Measurements from ENCODE around the gene GOT1.
A peak's percentile ranks its signal among the peaks of the same experiment; 100 is the strongest.

GOT1 gene

DNA sequence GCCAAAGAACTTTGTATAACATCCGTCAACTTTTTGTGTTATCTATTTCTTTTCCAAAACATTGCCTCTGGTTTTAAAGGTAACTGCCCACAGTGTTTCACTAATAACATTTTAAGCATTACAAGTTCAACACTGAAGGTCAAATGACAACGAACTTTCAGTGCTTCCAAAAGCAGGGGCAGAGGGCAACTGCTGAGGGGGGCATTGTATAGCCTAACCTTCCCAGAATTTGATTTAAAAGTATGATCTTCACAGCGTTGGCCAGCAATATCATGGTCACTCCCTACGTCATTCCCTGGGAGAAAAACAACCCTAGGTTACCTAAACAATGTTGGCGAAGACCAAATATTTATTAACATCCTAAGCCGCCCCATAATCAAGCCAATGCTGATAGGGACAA, 2.5 kb upstream of the GOT1 start:
- DNase-seq = no peak

DNA sequence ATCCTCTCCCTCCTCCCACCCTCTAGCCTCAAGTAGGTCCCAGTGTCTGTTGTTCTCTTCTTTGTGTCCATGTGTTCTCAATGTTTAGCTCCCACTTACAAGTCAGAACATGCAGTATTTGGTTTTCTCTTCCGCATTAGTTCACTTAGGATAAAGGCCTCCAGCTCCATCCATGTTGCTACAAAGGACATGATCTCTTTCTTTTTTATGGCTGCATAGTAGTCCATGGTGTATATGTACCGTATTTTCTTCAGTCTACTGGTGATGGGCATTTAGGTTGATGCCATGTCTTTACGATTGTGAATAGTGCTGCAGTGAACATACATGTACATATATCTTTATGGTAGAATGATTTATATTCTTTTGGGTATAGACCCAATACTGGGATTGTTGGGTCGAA, 1.6 kb upstream of the GOT1 start:
- DNase-seq = no peak

DNA sequence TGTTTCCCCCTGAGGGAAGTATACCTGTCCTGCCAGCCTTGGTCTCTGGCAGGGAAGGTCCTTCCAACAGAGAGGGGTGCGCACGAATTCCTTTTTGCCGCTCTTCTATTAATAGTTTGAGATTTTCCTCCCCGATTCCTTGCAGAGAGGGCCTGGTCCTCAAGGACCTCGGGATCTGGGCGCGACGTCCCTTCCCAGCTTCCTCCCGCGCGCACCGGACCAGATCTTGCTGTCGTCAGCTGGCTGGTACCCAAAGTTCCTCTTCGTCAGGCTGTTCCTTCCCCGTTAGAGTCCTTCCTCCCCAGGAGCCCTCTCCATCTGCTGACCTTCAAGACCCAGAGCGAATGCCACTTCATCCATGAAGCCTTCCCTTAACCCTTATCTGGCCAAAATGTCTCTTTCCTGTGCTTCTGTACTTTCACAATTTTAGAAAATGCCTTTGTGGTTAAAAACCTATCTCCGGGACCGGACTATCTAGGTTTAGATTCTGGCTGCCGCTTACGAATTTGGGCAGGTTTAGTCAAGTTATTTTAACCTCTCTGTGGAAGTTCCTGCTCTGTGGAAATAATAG, 851 bp upstream of the GOT1 start:
- DNase-seq = peak; percentile 15

DNA sequence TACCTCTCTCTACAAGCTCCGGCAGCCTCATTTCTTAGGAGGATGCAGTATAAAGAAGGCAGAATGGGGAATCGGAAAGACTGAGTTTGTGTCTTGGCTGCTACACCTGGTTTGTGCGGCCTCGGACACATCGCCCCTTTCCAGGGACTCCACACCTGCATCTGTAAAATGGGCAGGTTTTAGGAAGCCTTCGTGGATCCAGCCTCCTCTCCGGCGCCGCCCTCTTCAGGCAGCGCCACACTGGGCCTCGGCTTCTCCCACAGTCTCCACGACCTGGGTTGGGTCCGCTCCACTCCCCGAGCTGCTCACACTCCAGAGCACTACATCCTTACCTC, 341 bp downstream of the GOT1 start:
- no peak for DNase-seq

DNA sequence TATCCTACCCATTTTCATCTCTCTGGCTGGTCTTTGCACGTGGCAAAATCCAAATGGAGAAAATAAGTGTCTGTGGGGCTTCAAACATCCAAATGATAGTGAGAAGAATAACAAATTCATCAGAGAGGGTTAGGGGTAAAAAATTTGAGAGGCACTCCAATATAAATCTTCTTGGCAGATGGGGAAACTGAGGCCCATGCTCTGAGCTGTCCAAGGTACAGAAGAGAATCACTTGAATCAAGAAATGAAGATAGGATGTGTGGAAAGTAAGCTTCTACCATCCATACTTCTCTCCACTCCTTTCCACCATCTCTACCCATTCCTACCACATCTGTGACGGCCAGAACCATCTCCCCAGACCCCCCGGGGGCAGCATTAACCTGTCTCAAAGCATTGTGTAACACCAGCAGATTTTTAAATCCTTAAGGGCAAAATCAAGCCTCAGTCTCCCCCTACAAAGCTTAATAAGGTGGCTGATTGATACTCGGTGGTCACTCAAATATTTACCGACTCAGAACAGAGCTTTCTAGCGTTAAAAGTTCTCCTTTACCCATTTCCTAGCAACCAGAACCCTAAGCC, 818 bp downstream of the GOT1 start:
- DNase-seq = no peak

DNA sequence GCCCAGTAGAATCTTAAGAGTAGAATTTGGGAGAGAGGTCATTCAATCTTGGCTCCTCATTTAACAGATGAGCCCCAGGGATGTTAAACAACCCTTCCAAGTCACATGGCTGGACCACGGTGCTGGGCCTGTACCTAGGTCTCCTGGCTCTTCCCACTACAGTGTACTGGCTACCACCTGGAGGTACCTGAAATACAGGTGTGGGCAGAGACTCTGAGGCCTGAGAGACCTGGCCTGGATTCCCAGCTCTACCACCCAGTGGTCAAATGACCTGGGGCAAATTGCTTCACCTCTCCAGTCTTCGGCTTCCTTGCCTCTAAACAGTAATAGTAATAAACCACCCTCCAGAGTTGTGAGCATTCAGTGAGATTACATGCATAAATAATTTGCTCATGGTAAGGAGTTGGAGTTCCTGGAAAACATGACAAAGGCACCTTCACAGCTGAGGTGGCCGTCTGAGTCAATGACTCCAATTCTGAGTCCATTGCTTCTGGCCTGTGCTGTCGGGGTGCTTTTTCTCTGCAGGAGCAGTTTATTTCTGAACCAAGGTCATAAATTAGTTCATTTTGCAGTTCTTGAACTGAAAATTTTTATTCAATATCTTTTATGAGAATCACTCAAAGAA, 2.7 kb downstream of the GOT1 start:
- DNase-seq = no peak

DNA sequence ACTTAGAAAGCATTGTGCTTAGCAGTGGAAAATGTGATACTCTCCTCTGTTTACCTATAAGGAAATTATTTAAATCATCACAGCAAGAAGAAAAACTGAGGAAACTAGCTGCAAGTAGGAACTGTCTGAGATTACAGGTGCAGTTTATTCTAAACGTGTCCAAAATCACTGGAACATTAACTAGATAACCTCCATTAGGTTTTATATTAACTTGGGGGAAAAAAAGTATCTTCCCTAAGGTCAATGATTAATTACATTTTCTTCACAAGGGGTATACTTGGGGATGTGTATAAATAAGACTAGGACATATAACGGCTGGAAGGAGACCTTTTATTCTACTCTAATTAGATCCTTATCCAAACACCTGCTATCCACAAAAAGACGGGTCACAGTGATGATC, 3.7 kb downstream of the GOT1 start:
- no peak for DNase-seq

DNA sequence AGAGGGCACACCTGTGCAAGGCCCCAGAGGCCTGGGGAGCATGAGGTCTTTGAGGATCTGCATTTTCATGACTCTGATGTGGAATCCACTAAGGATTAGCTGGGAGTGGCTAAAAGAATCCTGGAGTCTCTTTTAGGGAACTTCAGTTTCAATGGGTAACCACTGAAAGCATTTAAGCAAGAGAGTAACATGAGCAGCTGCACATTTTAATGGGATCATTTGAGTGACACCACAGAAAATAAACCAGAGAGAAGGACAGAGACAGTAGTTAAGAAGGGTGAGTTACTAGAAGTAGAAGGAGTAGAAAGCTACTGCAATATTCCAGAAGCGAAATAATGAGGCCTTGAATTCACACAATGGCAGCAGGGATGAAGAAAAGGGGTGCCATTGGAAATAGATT, 5.2 kb downstream of the GOT1 start:
- DNase-seq = no peak

DNA sequence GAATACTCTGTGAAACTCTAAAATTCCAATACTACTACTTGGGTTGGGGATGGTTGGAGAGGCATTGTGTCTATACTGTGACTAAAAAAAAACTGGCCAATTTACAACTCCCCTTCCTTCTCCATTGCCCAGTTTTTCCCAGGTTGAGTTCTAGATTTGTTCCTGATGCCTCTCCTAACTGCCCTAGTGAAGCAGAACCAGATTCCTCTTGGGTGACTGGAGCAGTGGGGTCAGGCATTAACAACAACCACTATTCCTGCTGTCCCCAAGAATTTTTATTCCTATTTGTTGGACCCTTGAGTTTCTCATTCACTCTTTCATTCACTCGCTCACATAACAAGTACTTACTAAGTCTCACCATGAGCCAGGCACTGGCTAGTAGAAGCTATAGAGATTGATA, 5.8 kb downstream of the GOT1 start:
- DNase-seq = no peak

DNA sequence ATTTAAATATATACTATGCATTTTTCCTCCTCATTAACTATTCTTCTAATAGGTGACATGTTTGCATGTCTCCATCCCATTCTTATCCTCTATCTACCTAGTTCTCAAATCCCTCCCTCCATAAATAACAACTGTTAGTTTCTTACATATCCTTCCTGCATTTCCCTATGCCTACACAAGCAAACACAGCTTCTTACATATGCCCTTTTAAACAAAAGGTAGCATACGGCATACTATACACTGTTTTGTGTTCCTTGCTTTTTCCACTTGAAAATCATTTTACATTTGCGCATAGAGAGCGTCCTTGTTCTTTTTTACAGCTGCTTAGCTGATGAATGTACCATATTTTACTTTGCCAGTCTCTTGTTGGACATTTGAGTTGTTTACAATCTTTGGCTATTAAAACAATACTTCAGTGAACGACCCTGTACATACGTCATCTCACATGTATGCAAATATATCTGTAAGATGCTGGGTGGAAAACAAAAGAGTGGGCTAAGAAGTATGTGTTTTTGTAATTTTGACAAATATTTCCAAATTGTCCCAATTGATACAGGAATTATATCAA, 7.8 kb downstream of the GOT1 start:
- DNase-seq = no peak

DNA sequence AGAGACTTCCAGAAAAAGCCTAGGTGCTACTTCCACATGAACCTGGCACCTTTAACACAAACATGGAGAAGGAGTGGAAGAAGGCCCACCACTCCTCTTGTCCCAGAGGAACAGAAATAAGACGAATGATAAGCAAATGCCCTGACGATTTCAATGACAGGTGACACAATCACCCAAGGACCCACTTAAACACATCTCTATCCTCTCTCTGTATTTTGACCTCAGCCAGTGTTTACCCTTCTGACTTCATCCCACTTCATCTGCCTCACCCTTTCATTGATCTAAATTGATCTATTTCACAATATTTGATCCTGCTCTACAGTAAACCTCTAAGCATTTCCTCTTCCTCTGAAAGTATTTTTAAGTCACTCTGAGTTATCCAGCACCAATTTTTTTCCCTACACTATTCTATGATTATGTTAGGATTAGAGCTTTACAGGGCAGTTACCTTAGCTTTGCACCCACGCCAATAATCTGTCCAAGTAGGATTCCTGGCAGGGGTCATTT, 9.1 kb downstream of the GOT1 start:
- no peak for DNase-seq

DNA sequence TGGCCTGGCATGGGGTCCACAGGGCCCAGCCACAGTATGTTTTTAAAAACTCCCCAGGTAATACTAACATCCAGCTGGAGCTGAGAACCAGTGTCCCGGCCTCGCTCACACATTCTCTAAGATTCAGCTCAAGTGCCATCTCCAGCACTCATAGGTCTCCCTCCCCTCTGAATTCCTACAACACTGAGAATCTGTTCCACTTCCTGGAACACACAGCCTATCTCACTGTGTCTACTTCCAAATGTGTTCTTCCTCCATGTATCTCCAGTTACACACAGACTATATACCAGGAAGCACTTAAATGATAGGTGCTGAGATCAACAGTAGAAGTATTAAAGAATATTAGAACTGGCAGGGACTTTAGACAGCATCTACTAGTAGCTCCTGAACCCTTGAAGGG, 10.7 kb downstream of the GOT1 start:
- no peak for DNase-seq

DNA sequence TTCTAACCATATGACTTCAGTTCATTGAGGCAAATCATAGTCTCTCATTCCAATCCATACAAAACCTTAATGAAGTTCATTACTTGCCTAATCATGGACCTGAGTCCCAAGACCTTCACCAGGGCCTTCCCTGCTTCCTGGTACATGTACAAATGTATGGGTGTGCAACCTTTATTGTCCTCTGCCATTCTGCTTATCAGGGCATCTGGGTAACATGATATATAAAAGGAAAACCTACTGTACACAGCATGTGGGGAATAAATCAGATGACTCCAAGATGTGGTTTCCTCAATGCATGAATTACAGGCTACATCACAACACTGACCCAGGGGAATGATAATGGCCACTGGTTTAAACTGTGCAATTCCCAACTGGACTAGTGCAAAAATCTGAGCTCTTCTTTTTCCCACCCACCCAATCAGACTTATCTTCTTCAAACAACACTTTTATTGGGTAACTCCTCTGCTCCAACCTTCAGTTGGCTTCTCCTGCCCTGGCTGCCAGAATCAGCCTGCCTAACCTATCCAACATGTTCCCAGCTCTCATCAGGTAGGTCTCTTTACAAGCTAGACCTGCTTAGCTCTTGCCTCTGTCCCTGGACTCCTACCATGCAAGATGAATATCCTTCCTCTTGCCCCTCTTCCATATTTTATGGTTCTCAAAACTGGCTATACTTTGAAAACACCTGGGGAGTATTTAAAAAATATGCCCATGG, 11.4 kb downstream of the GOT1 start:
- DNase-seq = no peak

DNA sequence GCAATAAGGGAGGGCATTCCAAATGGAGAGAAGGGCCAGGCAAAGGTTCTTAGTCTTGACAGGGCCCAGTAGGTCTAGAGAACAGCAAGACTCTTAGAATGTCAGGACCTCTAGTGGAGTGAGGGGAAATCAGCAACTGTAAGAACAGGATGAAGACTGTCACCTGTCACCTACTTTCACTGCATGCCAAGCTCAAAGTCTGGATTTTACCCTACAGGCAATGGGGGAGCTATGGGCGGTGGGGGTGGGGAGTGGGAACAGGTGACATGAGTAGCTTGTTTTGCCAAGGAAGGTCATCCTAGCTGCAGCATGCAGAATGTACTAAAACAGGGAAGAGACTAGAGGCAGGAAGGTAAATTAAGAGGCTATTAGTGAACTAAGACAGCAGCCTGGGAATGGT, 18.3 kb downstream of the GOT1 start:
- no peak for DNase-seq

DNA sequence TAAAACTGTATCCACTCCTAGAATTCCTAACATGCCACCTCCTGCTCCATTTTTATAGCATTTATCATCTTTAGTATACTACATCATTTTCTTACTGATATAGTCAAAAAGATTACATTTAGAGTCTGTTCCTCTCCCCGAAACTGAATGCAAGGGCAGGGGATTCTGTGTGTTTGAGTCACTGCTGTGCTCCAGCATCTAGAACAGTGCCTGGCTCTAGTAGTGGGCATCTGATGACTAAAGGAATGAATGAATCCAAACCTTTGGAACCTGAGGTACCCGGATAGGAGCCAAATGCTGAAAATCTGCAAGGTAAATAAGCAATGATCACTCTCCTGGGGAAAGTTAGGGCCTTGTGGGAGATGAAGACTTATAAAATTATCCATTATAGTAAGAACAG, 18.9 kb downstream of the GOT1 start:
- DNase-seq = no peak

DNA sequence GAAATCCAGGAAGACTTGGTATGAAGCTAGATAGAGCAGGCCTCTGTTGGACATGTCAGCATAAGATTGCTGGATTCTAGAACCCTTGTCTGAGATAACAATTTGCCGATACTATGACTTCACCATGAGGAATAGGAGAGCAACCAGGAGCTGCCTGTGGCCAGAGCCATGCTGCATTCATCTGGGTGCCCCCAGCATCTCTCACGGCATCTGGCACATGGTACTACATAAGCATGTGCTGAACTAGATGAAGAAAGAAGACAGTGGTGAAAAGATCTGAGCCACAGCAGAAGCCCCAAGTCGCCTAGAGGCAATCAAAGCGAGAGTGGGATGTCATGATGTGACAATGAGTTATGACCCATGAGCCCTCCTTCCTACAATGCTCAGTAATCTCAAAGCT, 19.5 kb downstream of the GOT1 start:
- no peak for DNase-seq

DNA sequence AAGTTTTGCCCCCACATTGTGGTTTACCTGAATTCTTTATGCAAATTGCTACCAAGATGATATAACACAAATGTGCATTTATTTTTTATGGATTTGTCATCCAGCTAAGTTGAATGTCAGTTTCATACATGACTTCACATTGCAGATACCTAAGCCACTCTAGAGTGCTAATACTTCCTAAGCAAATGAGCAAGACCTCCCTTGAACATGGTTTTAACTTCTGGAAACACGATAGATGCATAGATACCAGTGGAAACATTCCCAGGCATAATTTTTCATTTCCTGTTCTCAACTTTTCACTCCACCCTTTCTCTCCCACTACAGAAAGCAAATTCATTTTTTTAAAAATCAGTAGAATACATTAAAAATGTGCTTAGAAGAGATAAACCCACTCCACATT, 20.3 kb downstream of the GOT1 start:
- DNase-seq = no peak

DNA sequence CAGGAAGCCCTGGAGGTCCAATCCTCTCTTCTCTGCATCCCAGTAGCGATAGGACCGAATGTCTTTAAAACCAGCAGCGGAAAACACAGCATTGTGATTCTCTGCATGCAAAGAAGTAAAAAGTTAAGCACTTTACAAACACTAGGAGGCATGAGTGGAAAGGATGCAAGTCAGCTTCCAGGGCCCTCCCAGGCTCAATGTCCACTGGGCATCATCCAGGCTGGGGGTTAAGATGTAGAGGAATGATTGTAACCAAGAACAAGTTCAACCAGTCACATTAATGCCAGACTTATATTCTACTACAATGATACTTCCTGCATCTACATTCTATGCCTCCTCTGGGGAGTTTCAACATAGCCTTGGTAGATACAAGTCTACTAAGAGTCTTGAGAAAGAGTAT, 24.3 kb downstream of the GOT1 start:
- DNase-seq = no peak

DNA sequence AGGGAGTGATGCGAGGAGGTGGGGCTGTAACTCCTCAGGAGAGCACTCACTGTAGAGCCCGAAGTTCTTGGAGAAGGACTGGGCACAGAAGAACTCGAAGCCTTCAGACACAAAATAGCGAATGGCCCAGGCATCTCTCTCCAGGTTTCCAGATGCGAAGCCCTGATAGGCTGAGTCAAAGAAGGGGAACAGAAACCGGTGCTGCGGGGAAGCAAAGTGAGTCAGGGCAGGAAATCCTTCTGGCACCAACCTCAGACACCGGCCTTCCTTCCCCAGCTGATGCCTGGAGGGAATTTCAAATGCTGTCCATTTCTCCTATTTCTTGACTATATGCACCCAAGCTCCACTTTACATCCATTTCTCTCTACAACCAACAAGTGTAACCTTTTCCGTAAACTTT, 26.8 kb downstream of the GOT1 start:
- no peak for DNase-seq

DNA sequence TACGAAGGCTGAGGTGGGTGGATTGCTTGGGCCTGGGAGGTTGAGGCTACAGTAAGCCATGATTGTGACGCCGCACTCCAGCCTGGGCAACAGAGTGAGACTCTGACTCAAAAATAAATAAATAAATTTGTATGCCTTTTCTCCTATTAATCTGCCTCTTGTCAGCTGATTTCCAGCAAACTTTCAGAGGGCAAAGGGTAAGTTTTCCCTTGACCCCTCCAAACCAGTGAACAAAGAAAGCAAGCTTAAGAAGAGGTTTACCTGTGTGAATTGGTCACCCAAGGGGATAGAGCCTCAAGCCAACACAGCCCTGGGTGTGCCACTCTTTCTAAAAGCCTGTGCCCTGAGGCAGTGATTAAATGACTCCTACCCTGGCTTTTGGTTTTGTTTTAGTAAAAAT, 30.8 kb downstream of the GOT1 start:
- no peak for DNase-seq

DNA sequence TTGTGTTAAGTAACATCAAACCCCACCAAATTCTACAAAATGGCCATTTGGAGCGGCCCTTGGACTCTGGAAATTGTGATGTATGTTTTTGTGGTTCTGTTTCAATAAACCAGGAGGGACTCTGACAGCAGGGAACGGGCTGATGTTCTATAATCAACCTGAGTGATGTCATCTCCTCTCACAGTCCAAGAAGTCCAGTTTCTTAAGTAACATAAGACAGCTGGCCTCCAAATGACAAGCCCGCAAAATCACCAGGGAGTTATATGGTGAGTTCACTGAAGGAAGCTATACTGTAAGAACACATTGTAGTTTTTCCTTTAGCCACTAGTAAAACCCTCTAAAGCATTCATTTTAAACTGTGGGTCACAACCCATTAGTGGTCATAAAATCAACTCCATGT, 34.0 kb downstream of the GOT1 start:
- no peak for DNase-seq

DNA sequence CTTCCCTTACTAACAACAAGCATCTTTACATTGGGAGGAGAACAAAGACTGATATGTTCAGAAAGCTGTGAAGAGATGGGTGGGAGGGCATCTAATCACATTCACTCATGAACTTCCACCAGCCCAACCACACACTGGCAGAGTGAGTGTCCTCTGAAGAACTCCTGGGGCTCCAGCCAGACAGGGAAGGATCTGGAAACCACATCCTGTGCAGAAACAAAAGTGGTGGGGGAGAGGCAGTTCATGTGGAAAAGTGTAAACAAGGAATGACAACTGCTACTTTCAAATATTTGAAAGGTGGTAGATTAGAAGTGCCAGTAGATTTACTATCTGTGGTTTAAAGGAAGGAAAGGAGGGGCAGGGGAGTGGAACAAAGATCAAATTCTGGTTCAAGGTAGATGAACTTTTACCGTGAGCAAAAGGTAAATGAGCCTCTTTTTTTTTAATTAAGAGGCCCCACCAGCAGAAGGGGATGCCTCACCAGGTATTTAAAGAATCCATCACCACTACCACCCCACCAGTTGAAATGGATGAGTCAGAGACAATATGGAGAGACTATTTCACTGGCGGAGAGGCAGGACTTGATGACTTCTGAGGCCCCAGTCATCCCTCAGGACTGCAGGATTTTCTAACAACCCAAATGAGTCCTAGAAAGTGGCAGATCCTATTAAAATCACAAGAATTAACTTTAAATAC, 34.5 kb downstream of the GOT1 start:
- DNase-seq = no peak

DNA sequence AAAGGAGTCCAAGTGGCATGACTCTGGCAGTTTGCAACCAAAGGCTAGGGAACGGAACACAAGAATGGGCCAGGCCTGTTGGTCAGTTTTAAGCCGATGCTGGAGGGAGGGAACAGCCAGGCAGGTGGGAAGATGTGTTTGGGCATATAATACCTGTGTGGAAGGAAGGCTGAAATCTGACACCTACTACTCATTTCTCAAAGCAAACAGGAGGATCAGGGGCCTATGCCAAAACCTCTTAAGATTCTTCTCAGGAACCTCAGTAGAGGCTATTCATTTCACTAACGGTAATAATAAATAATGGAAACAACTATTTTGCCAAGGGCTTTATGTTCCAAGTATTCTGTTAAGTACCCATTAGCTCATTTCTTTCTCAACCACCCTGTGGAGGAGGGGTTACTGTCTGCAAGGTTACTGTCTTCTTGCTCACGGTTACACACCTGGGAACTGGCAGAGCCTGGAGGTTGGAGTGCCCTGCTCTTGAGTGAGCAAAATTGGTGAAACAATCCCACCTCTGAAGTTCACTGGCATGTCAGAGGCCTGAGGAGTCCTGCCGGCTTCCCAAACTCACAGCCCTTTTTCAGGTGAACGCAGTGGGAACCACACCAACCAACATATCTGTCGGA, 35.5 kb downstream of the GOT1 start:
- DNase-seq = no peak
